ENCODE results near the gene IQSEC1.
A peak's percentile ranks its signal among the peaks of the same experiment; 100 is the strongest.

Gene IQSEC1

DNA sequence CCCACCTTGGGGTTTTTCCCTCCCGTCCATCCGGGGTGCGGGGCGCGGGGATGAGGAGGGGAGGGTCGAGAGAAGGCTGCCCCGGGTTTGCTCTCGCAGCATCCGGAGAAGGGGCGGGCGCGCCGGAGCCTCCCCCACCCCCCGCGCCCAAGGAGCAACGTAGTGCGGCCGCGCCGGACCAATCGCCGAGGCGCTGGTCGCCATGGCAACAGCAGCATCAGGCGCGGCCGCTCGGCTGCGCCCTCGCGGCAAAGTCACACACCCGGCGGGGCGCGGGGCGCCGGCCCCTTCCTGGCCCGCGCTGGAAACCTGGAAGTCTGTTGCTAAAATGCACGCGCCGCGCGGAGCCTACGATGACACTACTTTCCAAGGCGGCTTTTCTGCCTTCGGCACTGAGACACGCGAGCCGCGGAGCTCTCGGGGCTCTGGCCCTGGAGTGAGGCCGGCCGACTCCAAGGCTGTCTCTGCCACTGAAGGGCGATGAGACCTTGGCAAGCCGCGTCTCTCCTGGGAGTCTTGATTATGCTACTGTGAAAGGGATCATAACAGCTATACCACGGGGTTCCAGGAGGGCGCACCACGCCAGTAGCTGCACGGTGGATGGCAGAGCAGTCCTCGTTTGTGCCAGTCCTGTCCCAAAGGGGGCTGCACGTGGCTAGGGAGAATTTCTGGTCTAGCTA lies at the start of gene IQSEC1:
Gene IQSEC1 (minus strand): TSS at position 104 of the 680 bp plus-strand sequence. CDS start 415 bp downstream, outside the sequence.
- DNase-seq, result peak; percentile 65

DNA sequence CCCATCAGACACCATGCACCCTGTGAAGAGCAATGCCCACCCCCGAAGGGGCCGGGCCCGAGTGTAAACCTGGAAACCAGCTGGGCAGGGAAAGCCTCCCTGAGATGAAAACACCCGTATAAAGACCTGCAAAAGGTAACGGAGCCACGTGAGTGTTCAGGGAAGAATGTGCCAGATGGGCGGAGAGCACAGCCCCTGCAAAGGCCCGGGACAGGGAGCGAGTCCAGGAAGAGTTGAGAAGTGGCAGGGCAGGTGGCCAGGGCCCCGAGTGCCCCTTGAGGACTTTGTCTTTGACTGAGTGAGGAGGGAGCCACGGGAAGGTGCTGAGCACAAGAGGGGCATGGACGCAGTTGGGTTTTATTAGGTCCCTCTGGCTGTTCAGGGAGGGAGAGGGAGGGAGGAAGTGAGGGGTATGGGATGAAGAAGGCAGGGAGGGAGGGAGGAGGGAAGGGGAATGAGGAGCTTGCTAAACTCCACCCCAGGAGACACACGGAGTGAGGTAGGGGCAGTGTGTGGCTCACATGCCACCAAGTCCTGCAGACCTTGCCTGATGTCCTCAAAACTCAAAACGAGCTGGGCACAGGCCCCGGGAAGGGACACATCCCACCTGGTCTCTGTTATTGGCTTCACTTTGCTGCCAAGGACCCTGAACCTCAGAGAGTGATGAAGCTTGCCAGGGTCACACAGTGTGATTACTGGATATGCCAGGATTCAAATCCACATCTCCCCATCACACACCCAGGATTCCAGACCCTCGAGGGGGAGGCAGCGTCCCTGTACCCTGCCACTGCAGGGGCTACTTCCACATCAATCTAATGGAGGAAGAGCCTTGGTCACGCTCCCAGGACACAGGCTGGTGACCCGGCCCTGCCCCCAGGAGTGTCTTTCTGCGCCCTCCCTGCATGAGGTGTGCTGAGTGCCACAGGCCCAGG lies 49.1 kb upstream of the IQSEC1 start:
- no peak for DNase-seq

DNA sequence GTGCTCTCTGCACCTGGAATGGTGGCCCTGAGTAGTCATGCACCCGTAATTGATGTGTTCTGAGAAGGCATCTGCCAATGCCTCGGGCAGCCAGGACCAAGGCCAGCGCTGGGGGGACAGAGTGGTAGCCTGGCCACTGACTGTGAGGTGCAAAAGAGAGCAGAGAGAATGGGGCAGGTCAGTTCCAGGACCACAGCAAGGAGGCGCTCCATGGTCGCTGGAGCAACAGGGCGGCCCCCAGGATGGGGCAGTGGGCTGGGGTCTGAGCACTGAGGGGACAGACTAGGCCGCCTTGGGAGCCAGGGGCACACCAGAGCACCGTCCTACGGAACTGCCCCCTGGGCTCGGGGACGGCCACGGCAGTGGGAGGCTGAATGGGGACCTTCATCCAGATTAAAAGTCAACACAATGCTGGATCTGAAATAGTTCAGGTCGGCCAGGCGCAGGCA lies 48.3 kb upstream of the IQSEC1 start:
- no peak for DNase-seq

GRCh38 chr3:13120928-13121552 lies 47.8 kb upstream of the IQSEC1 start:
- DNase-seq, result no peak

DNA sequence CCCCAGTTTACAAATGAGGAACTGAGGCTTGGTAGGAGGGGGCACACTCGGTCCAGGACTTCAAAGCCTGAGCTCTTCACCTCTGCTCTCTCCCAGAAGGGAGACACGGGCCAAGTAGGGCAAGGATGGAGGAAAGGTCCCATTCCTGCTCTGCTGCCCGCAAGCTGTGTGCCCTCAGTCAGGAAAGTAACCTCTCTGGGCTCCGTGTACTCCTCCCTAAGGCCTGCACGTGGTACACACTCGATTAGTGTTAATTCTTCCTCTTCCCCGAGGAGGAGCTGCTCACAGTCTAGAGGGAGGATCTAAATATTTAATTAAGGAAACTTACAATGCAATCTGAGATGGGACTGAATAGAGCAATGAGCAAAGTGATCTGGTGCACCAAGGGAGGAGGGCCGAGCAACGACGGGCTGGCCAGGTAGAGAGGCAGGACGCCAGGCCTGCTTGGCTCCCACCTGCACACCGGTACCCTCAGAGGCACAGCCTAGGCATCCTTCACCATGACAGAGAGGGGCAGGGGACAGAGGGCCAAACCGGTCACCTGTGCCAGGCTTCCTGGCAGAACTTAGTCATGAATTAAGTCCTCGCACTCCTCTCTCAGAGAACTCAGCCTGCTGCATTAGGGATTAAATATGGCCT lies 47.2 kb upstream of the IQSEC1 start:
- DNase-seq, result no peak

- DNase-seq, result no peak
Observed at GRCh38 chr3:13119471-13120220, 46.4 kb upstream of the IQSEC1 start.

GRCh38 chr3:13116426-13116825 lies 43.2 kb upstream of the IQSEC1 start:
- no peak for DNase-seq

GRCh38 chr3:13115991-13116390 lies 42.8 kb upstream of the IQSEC1 start:
- DNase-seq, result no peak

GRCh38 chr3:13115576-13115910 lies 42.3 kb upstream of the IQSEC1 start:
- DNase-seq, result no peak

- no peak for DNase-seq
Observed at GRCh38 chr3:13114811-13115575, 41.8 kb upstream of the IQSEC1 start.

DNA sequence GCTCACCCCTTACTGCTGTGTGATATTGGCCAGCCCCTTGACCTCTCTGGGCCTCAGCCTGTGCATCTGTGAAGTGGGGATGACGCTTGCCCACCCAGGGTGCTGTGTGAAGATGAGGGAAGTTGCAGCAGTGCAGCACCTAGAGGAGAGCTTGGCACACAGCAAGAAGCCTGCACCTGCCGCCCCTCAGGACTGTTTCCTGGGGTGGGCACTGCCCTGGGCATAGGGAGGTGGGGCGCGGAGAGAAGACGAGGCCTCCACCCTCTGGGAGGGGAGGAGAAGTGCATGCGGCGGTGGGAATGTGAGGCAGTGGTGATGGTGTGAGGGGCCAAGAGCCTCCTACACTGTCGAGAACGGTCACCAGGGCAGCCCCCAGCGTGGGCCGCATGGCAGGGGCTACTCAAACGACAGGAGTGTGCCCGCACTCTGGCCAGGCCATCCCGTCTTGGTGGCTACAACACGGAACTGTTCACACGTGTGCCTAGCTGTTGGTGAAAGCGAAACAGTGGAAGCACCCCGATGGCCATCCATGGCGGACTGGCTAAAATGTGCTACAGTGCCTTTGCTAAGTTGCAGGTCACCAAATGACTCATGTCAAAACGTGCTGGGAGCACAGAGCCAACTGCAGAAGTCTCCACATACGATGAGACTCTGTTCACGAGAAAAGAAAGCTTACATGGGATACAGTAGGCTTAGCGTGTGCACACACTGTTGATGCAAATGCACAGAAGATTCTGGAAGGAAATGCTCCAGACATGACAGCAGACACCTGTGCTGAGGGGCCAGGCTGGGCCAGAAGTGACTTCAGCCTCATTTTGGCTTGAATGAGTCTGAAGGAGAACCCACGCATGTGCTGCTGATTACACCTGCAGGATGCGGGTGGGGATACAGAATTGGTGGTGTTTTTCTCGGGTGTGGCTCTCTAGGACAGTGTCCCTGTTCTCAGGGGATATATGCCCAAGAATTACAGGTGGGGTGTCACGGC lies 40.4 kb upstream of the IQSEC1 start:
- no peak for DNase-seq

GRCh38 chr3:13112521-13113345 lies 39.5 kb upstream of the IQSEC1 start:
- DNase-seq, result no peak

DNA sequence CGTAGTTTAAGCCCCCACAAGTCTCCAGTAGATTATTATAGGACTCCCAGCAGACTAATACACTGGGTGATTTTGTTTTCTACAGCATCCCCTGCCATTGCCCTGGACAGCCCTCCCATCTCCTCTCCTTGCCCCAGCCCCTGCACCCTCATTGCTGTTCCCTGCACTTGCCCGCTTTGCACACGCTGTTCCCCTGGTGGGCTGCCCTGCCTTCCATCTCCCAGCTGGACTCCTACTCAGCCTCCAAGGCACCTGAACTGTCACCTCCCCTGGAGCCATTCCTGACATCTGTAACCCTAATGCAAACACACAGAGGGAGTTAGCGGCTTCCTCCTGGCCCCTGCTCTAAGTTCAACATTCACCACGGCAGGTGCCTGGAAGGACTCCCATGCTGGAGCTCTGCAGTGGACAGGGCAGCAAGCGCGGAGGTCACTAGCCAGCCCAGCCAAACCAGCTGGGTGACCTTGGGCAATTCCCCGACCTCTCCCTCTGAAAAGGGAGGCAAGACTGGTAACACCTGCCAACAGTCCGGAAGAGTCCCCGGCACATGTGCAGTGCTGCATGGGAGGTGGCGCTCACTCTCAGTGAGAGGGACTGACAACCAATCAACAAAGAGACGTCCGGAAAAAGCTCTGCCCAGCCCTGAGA lies 38.8 kb upstream of the IQSEC1 start:
- no peak for DNase-seq

- no peak for DNase-seq
Observed at GRCh38 chr3:13111173-13111872, 38.1 kb upstream of the IQSEC1 start.

GRCh38 chr3:13110678-13111116 lies 37.5 kb upstream of the IQSEC1 start:
- DNase-seq, result no peak

- DNase-seq, result no peak
Observed at GRCh38 chr3:13109516-13109915, 36.3 kb upstream of the IQSEC1 start.

- no peak for DNase-seq
Observed at GRCh38 chr3:13108861-13109260, 35.6 kb upstream of the IQSEC1 start.

GRCh38 chr3:13107661-13108060 lies 34.4 kb upstream of the IQSEC1 start:
- no peak for DNase-seq

Measured in stimulated activated CD4-positive, alpha-beta T cell treated with anti-CD3 and anti-CD28 coated beads, Interleukin-4, amount 100 ng/mL, for 24 hours (primary cell).